ENCODE data around the gene ZNF398. TPM values are rescaled to one million over a fixed set of nuclear protein-coding genes. Genes with fewer than 3 reads are reported as not detected.

ZNF398 gene
- total RNA-seq, 4 donors from 2014 or later, result 9.5 to 15.8 (median 14.4) TPM

GRCh38 chr7:149109969-149110368 lies 37.3 kb upstream of the ZNF398 start:
- TF ChIP-seq, protein P1, sequence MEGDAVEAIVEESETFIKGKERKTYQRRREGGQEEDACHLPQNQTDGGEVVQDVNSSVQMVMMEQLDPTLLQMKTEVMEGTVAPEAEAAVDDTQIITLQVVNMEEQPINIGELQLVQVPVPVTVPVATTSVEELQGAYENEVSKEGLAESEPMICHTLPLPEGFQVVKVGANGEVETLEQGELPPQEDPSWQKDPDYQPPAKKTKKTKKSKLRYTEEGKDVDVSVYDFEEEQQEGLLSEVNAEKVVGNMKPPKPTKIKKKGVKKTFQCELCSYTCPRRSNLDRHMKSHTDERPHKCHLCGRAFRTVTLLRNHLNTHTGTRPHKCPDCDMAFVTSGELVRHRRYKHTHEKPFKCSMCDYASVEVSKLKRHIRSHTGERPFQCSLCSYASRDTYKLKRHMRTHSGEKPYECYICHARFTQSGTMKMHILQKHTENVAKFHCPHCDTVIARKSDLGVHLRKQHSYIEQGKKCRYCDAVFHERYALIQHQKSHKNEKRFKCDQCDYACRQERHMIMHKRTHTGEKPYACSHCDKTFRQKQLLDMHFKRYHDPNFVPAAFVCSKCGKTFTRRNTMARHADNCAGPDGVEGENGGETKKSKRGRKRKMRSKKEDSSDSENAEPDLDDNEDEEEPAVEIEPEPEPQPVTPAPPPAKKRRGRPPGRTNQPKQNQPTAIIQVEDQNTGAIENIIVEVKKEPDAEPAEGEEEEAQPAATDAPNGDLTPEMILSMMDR (IDR thresholded peaks at IDR 0.05; ENCODE audit: low read depth), result no peak

GRCh38 chr7:149125189-149125862 lies 21.9 kb upstream of the ZNF398 start:
- TF ChIP-seq, protein P1 (IDR thresholded peaks at IDR 0.05; ENCODE audit: low read depth), result no peak

DNA sequence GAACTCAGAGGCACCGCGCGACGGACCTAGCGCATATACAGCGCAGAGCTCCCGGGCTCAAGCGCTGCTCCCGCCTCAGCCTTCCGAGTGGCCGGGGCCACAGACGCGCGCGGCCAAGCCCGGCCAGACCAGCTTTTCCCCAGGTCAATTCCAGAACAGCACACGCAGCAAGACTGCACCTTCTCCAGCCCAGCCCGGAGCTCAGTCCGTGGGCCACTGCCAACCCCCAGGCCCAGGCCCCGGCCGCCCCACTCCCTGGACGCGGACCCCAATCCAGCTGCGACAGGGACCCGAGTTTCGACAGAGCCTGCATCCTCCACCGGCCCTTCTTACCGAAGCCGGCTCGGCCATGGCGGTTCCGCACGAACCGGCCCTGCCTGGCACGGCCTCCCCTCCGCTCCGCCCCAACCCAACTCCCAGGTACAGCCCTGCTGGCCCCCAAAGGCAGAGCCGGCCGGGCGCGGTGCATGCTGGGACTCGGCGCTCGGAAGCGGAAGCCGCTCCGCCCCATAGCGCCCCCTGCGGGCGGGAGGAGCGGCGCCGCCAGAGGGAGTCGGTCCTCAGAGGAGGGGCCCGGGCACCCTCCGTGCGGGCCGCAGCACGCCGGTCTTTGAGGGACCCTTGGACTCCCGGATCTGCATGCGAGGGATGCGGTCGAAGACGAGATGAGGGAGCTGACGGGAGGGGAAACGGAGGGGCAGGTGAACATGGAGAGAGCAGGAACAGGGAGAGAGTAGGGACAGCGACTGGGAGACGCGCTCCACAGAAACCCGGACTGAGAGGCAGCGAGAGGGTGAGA lies 21.2 kb upstream of the ZNF398 start, which contains the start of gene ZNF425:
Gene ZNF425 (minus strand): TSS at position 462 of the 799 bp plus-strand sequence. CDS start 111 bp downstream, at position 351.
- TF ChIP-seq, protein P1 (IDR thresholded peaks at IDR 0.05; ENCODE audit: low read depth), result no peak

DNA sequence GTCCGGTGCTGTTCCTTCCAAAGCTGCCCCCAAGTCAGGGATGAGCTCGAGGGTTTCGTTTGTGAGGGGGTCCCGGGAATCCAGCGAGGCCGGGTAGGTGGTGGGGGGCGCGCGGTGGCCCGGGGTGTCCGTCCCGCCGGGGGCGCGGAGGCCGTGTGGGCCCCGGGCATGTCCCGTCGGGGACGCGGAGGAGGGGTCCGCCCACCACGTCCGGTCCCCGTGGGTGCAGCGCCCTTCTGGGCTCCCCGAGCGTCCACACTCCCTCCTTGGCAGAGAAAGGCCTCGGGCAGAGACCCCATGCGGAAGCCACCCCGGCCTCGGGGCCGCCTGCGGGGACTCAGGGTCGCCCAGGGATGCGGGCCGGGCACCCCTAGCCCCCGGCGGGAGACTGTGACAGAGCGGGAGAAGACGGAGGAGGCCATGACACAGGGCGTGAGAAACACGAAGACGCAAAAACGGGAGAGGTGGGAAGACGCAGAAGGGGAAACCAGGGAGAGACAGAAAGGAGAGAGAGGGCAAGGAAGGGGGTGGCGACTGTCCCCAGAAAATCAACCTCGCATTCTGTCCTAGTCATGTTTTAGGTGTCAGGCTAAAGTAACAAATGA lies 20.5 kb upstream of the ZNF398 start:
- TF ChIP-seq, protein P1 (IDR thresholded peaks at IDR 0.05; ENCODE audit: low read depth), result no peak

DNA sequence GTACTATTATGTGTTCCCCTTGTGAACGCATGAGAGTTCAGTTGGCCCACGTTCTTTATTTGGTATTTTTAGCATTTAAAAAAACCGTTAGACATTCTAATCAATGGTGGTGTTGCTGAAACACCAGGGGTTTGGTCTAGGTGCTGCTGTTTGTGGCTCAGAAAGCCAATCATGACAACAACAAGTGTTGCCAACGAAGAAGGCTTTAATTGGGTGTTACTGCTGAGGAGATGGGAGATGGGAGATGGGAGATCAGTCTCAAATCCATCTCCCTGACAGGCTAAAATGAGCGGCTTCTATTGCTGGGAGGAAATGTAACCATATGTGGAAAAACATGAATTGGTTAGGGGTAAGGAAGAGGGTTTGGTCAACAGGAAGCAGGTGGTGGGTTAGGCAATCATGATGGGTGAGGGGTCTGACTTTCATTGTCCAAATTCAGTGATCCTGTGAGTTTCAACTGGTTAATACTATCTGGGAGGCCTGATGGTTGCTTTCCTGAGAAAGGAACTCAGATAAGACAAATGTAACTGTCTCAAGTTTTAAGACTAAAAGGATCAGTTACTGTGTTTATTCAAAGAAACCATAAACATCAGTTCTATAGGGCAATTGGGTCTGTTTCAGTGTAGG lies 16.6 kb upstream of the ZNF398 start:
- TF ChIP-seq, protein P1 (IDR thresholded peaks at IDR 0.05; ENCODE audit: low read depth), result no peak

DNA sequence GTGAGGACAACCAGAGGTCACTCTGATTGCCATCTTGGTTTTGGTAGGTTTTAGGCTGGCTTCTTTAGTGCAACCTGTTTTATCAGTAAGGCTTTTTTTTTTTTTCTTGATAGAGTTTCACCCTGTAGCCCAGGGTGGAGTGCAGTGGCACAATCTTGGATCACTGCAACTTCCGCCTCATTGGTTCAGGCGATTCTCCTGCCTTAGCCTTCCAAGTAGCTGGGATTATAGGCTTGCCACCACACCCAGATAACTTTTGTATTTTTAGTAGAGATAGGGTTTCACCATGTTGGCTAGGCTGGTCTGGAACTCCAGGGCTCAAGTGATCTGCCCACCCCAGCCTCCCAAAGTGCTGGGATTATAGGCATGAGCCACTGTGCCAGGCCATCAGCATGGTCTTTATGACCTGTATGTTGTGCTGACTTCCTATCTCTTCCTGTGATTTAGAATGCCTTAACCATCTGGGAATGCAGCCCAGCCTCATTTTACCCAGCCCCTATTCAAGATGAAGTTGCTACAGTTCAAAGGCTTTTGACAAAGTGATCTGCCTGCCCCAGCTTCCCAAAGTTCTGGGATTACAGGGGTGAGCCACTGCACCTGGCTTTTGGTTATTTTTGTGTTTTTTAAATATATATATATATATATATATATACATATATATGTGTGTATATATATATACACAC lies 14.1 kb upstream of the ZNF398 start:
- TF ChIP-seq, protein P1 (IDR thresholded peaks at IDR 0.05; ENCODE audit: low read depth), result no peak

Data from subcutaneous adipose tissue (tissue), 4 donors.